Measurements from ENCODE around the gene SCT.

SCT gene

GRCh38 chr11:607971-608659 is 18.9 kb downstream of the SCT start:
- H3K27ac ChIP-seq (replicated peaks), result no peak overlapping the region
- no peak overlapping the region for H3K4me3 ChIP-seq (replicated peaks; ENCODE audit: insufficient read depth, low read length)
- DNase-seq (ENCODE audit: low read depth in 1 of 2, low spot score in 1 of 2), result no peak
- TF ChIP-seq POLR2AphosphoS5 (IDR thresholded peaks at IDR 0.05; ENCODE audit: low read depth) (no peak; the same call in 1 of the 2 replicates), SPI1 (IDR thresholded peaks at IDR 0.05; ENCODE audit: borderline replicate concordance, low read depth) (no peak)
- no peaks in the 10 kb centered on the region for H3K27me3 ChIP-seq (ENCODE audit: insufficient read depth, poor library complexity, severe bottlenecking)

GRCh38 chr11:607020-607780 is 19.8 kb downstream of the SCT start:
- no peak overlapping the region for H3K27ac ChIP-seq (replicated peaks)
- no peaks in the 10 kb centered on the region for H3K27me3 ChIP-seq (ENCODE audit: insufficient read depth, poor library complexity, severe bottlenecking)
- no peak for DNase-seq (ENCODE audit: low read depth in 1 of 2, low spot score in 1 of 2)
- no peak overlapping the region for H3K4me3 ChIP-seq (replicated peaks; ENCODE audit: insufficient read depth, low read length)
- TF ChIP-seq, protein P1, sequence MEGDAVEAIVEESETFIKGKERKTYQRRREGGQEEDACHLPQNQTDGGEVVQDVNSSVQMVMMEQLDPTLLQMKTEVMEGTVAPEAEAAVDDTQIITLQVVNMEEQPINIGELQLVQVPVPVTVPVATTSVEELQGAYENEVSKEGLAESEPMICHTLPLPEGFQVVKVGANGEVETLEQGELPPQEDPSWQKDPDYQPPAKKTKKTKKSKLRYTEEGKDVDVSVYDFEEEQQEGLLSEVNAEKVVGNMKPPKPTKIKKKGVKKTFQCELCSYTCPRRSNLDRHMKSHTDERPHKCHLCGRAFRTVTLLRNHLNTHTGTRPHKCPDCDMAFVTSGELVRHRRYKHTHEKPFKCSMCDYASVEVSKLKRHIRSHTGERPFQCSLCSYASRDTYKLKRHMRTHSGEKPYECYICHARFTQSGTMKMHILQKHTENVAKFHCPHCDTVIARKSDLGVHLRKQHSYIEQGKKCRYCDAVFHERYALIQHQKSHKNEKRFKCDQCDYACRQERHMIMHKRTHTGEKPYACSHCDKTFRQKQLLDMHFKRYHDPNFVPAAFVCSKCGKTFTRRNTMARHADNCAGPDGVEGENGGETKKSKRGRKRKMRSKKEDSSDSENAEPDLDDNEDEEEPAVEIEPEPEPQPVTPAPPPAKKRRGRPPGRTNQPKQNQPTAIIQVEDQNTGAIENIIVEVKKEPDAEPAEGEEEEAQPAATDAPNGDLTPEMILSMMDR (IDR thresholded peaks at IDR 0.05; ENCODE audit: insufficient read depth, low read length), result no peak
- no peak for TF ChIP-seq REST (IDR thresholded peaks at IDR 0.05; ENCODE audit: insufficient replicate concordance, low read depth)
- TF ChIP-seq POLR2AphosphoS5 (IDR thresholded peaks at IDR 0.05; ENCODE audit: low read depth), result no peak
- TF ChIP-seq GABPA (IDR thresholded peaks at IDR 0.05; ENCODE audit: low read depth), result no peak
- no peak for TF ChIP-seq SPI1 (IDR thresholded peaks at IDR 0.05; ENCODE audit: borderline replicate concordance, low read depth)

- Histone ChIP-seq H3K27ac (replicated peaks) (no peak overlapping the region), H3K27me3 (ENCODE audit: insufficient read depth, poor library complexity, severe bottlenecking) (no peaks in the 10 kb centered on the region), H3K4me3 (replicated peaks; ENCODE audit: insufficient read depth, low read length) (no peak overlapping the region)
- TF ChIP-seq POLR2AphosphoS5 (IDR thresholded peaks at IDR 0.05; ENCODE audit: low read depth) (no peak), GABPA (IDR thresholded peaks at IDR 0.05; ENCODE audit: low read depth) (no peak), SPI1 (IDR thresholded peaks at IDR 0.05; ENCODE audit: borderline replicate concordance, low read depth) (no peak), REST (IDR thresholded peaks at IDR 0.05; ENCODE audit: insufficient replicate concordance, low read depth) (no peak)
- TF ChIP-seq, protein P1 (IDR thresholded peaks at IDR 0.05; ENCODE audit: insufficient read depth, low read length), result no peak
- no peak for DNase-seq (ENCODE audit: low read depth in 1 of 2, low spot score in 1 of 2)
Observed at GRCh38 chr11:606245-606644, 20.7 kb downstream of the SCT start.

- TF ChIP-seq REST (IDR thresholded peaks at IDR 0.05; ENCODE audit: insufficient replicate concordance, low read depth) (no peak), GABPA (IDR thresholded peaks at IDR 0.05; ENCODE audit: low read depth) (no peak), SPI1 (IDR thresholded peaks at IDR 0.05; ENCODE audit: borderline replicate concordance, low read depth) (no peak), POLR2AphosphoS5 (IDR thresholded peaks at IDR 0.05; ENCODE audit: low read depth) (no peak)
- TF ChIP-seq, protein P1 (IDR thresholded peaks at IDR 0.05; ENCODE audit: insufficient read depth, low read length), result no peak
- Histone ChIP-seq H3K27ac (replicated peaks) (no peak overlapping the region), H3K27me3 (ENCODE audit: insufficient read depth, poor library complexity, severe bottlenecking) (no peaks in the 10 kb centered on the region), H3K4me3 (replicated peaks; ENCODE audit: insufficient read depth, low read length) (no peak overlapping the region)
- DNase-seq (ENCODE audit: low read depth in 1 of 2, low spot score in 1 of 2), result no peak
Observed at GRCh38 chr11:605286-606129, 21.5 kb downstream of the SCT start.
